ENCODE measurements around the gene DDO. TPM values are rescaled to one million over a fixed set of nuclear protein-coding genes. Genes with fewer than 3 reads are reported as not detected.

DDO gene
- total RNA-seq, 4 donors from 2014 or later: 2.4 to 7.6 (median 2.6) TPM

DNA sequence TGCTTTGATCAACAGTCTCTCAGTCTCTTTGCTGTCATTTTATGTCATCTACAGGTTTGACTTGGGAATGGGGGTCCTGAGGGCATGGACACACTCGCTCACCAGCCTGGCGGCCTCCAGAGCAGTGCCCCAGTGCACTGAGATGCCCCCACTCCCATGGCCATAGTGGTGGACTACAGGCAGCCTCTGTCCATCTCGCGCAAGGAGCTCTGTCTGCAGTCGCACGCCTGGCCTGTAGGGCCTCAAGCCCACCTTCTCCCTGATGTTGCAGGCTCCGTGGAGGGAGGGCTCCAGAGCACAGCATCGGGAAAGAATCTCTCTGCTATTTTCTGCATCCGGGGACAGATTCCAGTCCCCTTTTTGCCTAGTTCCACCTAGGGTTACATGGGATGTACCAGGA, 22.6 kb downstream of the DDO start:
- TF ChIP-seq, protein P1, sequence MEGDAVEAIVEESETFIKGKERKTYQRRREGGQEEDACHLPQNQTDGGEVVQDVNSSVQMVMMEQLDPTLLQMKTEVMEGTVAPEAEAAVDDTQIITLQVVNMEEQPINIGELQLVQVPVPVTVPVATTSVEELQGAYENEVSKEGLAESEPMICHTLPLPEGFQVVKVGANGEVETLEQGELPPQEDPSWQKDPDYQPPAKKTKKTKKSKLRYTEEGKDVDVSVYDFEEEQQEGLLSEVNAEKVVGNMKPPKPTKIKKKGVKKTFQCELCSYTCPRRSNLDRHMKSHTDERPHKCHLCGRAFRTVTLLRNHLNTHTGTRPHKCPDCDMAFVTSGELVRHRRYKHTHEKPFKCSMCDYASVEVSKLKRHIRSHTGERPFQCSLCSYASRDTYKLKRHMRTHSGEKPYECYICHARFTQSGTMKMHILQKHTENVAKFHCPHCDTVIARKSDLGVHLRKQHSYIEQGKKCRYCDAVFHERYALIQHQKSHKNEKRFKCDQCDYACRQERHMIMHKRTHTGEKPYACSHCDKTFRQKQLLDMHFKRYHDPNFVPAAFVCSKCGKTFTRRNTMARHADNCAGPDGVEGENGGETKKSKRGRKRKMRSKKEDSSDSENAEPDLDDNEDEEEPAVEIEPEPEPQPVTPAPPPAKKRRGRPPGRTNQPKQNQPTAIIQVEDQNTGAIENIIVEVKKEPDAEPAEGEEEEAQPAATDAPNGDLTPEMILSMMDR (IDR thresholded peaks at IDR 0.05): no peak
- no peak for ATAC-seq (ENCODE audit: low FRiP score)

DNA sequence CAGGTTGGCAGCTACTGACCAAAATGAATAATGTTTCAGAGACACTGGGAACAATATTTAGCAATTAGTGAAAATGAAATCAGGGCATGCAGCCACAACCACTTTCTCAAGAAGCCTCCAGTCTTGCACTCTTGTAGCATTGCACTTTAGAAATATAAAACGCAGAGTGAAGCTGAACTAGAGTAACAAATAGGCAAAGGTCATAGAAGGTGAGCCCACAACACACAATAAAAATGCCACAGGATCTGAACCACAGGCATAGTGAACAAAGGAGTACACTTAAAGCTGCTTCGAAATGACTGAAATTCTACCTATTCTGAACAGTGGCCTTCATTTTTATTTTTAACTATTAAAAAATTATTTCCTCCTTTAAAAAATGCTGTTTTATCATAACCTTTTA, 25.0 kb downstream of the DDO start:
- ATAC-seq (ENCODE audit: low FRiP score): no peak
- TF ChIP-seq, protein P1 (IDR thresholded peaks at IDR 0.05): no peak
- no peak for DNase-seq (ENCODE audit: low spot score)

More for the DNA sequence above, 22.6 kb downstream of the DDO start:
- DNase-seq (ENCODE audit: low spot score): no peak

DNA sequence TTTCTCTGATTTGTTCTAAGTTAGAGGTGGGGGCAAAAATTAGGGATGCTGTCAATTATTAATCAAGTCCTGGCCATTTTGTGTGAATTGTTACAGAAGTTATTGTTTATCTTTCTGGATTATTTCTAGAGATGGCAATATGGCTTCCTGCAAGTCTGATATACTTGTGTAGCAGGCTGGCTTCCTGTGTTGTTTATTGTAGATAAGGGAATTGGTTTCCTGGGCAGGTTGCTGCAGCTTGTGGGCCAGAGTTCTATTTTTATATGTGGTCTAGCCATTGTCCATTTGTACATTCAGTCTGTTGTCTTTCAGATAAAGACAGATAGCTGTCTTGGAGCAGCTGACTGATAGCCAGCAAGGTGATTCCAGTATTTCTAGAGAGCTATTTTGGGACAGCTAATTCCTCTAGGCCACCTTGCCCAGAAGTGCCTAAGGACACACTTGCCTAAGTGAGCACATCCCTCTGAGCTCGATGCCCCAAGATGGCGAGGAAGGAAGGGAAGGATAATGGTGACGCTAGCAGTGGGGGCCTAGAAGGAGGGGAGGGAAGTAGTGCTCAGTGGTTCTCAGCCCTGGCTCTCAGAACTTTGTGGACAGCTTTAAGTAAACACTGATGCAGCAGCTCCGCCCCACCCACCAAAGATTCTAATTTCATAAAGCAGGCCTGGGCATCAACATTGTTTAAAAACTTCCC, 25.5 kb downstream of the DDO start:
- ATAC-seq (ENCODE audit: low FRiP score): no peak
- TF ChIP-seq, protein P1 (IDR thresholded peaks at IDR 0.05): no peak
- DNase-seq (ENCODE audit: low spot score): no peak

DNA sequence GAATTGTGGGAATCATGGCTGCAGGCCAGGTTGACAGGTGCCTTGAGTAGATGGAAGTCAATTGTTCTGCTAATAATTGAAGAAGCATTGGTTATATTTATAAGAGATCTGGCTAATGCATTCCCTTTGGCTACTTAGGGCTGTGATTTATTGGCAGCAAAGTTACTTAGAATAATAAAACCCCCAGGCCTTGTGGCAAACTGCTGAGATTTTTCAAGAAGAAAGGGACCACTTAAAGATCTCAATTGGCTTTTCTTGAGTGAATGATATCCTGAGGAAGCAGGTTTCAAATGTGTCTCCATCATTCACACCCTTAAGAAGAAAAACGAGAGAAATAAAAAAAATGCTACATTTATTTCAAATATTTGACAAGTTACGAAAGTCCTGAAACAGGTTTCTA, 27.4 kb downstream of the DDO start:
- TF ChIP-seq, protein P1 (IDR thresholded peaks at IDR 0.05): no peak
- ATAC-seq (ENCODE audit: low FRiP score) (no peak), DNase-seq (ENCODE audit: low spot score) (no peak)

DNA sequence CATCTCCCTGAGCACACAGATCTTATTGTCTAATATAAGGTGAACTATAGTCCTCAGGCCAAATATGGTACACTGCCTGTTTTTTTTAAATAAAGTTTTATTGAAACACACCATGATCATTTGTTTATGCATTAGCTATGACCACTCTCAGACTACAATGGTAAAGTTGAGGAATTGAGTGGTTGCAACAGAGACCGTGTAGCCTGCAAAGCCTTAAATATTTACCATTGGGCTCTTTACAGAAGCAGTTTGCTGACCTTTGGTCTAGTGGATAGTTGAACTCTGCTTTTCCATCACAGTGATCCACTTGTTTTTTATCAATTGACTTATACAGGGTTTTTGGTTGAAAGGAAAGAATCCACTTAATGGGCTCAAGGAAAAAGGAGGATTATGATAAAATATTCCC, 29.9 kb downstream of the DDO start:
- DNase-seq (ENCODE audit: low spot score) (no peak), ATAC-seq (ENCODE audit: low FRiP score) (no peak)
- TF ChIP-seq, protein P1 (IDR thresholded peaks at IDR 0.05): no peak

DNA sequence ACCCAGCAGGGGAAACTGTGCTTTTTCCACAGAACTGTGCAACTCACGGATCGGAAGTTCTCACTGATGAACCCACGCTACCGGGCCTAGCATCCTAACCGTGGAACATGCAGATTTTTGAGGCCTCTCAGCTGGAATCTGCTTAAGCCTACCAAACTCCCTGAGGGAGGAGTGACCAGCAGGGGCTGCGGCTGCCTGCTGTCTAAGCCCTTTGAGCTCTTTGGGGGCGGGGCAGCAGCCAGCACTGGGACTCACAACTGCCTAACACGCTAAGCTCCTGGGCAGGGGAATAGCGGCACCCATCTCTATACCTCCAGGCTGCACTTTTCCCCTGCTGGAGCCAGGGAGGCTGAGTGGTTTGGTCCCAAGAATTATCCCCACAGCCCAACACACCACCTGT, 36.8 kb downstream of the DDO start:
- DNase-seq (ENCODE audit: low spot score) (no peak), ATAC-seq (ENCODE audit: low FRiP score) (no peak)
- TF ChIP-seq, protein P1 (IDR thresholded peaks at IDR 0.05): no peak

DNA sequence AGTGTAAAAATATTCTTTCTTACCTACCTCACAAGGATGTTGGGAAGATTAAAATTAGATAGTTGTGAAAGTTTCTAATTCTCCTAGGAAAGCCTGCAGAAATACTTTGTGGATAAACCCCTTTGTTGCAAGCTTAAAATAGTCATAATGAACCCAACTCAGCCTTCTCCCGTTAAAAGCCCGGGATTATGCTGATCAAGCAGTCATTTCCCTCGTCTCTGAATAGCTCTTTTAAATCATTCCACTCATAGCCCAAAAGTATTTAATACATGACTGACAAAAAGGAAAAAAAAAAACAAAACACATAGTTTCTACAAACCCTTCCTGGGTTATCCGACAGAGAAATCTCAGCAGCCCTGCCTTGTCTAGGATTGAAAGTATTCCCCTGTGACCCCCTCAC, 46.3 kb downstream of the DDO start:
- no peak for ATAC-seq (ENCODE audit: low FRiP score)
- no peak for DNase-seq (ENCODE audit: low spot score)
- TF ChIP-seq, protein P1 (IDR thresholded peaks at IDR 0.05): no peak
